ENCODE data around the gene PTPRA. TPM values are rescaled to one million over a fixed set of nuclear protein-coding genes. Genes with fewer than 3 reads are reported as not detected.

The PTPRA gene
- total RNA-seq, 2 experiments from 2014 or later = 65.4 to 69.5 TPM

DNA sequence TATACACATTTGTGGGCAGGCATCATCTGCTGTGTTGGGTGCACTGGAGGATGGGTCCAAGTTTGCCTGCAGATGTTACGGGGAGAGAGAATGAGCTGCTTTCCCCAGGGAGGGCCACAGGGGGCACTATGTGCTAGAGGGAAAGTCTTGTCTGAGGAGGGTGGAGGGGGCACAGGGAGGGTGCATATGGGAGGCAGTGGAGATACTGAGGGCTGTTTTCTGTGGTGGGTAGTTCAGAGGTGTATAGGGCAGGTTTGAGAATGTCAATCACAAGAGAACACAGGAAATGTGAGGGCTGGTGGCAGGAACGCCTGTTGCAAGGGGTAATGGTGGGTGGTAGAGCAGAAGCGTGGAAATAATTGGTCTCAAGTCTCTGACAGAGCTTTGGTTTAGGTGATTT is 7.7 kb upstream of the PTPRA start:
- POLR2A ChIA-PET = interaction anchor here (2.6 kb wide), 1 partner anchor 25 kb away, joined by 8 read pairs; the partner anchor contains the start of genes PCED1A and VPS16
- Mint-ChIP-seq H3K27ac (peak overlapping the region; percentile 25), H3K9me3 (no peaks in the 10 kb centered on the region), H3K36me3 (ENCODE audit: low read depth) (peaks cover 41% of the 10 kb centered on the region), H3K4me3 (no peak overlapping the region), H3K27me3 (no peaks in the 10 kb centered on the region), H3K4me1 (ENCODE audit: low read depth) (peaks cover 27% of the 10 kb centered on the region)
- ATAC-seq (ENCODE audit: poor library complexity) (peak; percentile 34), DNase-seq (peak in 6 of 14 experiments; percentile 6 to 66 (median 40))
- H3K9me3 ChIP-seq (ENCODE audit: control insufficient read depth in 1 of 2, insufficient read depth in 1 of 2, low read length in 2 of 2) = no peaks in the 10 kb centered on the region
- no peaks in the 10 kb centered on the region for H3K27me3 ChIP-seq (ENCODE audit: control insufficient read depth in 1 of 2, insufficient read depth in 2 of 2, low read length in 2 of 2)
- intact Hi-C loops (cut with DNase I, micrococcal nuclease) = no loop called here
- TF ChIP-seq CTCF (IDR thresholded peaks at IDR 0.05) = no peak
- no peak overlapping the region for H3K4me3 ChIP-seq (ENCODE audit: low read length)
- CTCF ChIA-PET = interaction anchor here (0.6 to 0.9 kb wide), 3 partner anchors 10 to 41 kb away, joined by 3 read pairs; no protein-coding TSS in a partner anchor
- peaks cover 47% of the 10 kb centered on the region for H3K36me3 ChIP-seq (ENCODE audit: insufficient read depth, low read length)
- peaks cover 12% of the 10 kb centered on the region for H3K4me1 ChIP-seq (ENCODE audit: insufficient read depth, low read length)
- peak overlapping the region in 1 of 2 donors; percentile 21 for H3K27ac ChIP-seq (ENCODE audit: low read depth in 1 of 2, low read length in 2 of 2)

DNA sequence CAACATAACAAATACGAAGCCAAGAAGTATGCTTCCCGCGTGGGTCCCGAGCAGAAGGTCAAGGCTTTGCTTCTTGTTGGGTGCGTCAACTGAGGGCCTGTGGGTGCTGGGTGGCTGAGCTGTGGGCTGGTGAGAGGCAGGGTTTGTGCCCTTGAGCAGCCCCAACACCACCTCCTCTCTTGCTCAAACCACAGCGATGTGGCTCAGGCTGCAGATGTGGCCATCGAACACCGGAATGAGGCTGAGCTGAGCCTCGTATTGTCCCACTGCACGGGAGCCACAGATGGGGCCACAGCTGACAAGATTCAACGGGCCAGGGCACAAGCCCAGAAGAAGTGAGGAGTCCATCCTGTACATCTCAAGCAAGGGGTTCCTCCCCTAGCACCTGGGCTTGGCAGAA is 7.0 kb upstream of the PTPRA start:
- H3K27me3 Mint-ChIP-seq = no peaks in the 10 kb centered on the region
- H3K9me3 Mint-ChIP-seq = no peaks in the 10 kb centered on the region
- intact Hi-C loops (cut with DNase I, micrococcal nuclease) = no loop called here
- no peak overlapping the region for H3K27ac ChIP-seq (ENCODE audit: low read depth in 1 of 2, low read length in 2 of 2)
- ATAC-seq (ENCODE audit: poor library complexity) = no peak
- no peaks in the 10 kb centered on the region for H3K9me3 ChIP-seq (ENCODE audit: control insufficient read depth in 1 of 2, insufficient read depth in 1 of 2, low read length in 2 of 2)
- CTCF ChIA-PET = no interaction called here
- no peak for TF ChIP-seq CTCF (IDR thresholded peaks at IDR 0.05)
- peaks cover 12% of the 10 kb centered on the region for H3K4me1 ChIP-seq (ENCODE audit: insufficient read depth, low read length)
- peak overlapping the region; percentile 25 for H3K27ac Mint-ChIP-seq
- H3K27me3 ChIP-seq (ENCODE audit: control insufficient read depth in 1 of 2, insufficient read depth in 2 of 2, low read length in 2 of 2) = no peaks in the 10 kb centered on the region
- DNase-seq = peak in 1 of 14 experiments; percentile 30
- H3K4me3 ChIP-seq (ENCODE audit: low read length) = no peak overlapping the region
- POLR2A ChIA-PET = interaction anchor here (2.6 kb wide), 1 partner anchor 26 kb away, joined by 8 read pairs; the partner anchor contains the start of genes PCED1A and VPS16
- peaks cover 27% of the 10 kb centered on the region for H3K4me1 Mint-ChIP-seq (ENCODE audit: low read depth)
- H3K36me3 ChIP-seq (ENCODE audit: insufficient read depth, low read length) = peaks cover 41% of the 10 kb centered on the region
- no peak overlapping the region for H3K4me3 Mint-ChIP-seq
- peaks cover 35% of the 10 kb centered on the region for H3K36me3 Mint-ChIP-seq (ENCODE audit: low read depth)

DNA sequence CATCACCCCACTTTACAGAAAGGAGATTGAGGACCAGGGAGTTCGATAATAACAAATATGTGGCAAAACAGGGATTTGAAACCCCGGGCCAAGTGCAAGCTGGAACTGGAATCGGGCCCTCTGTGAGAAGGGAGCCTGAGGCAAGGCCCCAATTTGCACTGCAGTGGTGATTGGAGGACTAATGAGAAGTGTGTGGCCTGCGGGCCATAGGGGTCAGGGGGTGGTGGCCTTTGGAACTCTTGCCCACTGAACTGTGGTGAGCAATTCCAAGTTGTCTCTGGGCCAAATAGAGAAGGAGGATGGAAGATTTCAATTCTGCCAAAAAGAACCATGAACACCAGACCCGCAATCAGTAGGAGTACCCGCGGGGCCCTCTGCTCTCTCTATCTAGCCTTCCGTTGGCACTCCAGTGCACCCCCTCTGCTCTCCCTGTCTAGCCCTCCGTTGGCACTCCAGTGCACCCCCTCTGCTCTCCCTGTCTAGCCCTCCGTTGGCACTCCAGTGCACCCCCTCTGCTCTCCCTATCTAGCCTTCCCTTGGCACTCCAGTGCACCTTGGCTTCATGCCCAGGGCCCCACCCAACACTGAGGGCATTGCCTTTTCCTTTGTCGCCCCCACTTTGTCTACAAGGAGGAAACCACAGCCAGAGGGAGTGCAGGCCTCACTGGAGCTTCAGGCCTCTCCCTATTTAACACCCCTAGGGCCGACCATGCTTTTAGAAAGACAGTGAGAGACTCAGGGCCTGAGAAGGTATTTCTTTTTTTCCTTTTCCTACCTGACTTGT is 6.0 kb upstream of the PTPRA start:
- TF ChIP-seq CTCF (IDR thresholded peaks at IDR 0.05) = no peak
- Mint-ChIP-seq H3K36me3 (ENCODE audit: low read depth) (peaks cover 28% of the 10 kb centered on the region), H3K9me3 (no peaks in the 10 kb centered on the region), H3K27ac (no peak overlapping the region), H3K4me3 (no peak overlapping the region), H3K4me1 (ENCODE audit: low read depth) (peaks cover 33% of the 10 kb centered on the region), H3K27me3 (no peaks in the 10 kb centered on the region)
- no peaks in the 10 kb centered on the region for H3K9me3 ChIP-seq (ENCODE audit: control insufficient read depth in 1 of 2, insufficient read depth in 1 of 2, low read length in 2 of 2)
- intact Hi-C loops (cut with DNase I, micrococcal nuclease) = no loop called here
- H3K36me3 ChIP-seq (ENCODE audit: insufficient read depth, low read length) = peaks cover 31% of the 10 kb centered on the region
- no peak overlapping the region for H3K27ac ChIP-seq (ENCODE audit: low read depth in 1 of 2, low read length in 2 of 2)
- H3K27me3 ChIP-seq (ENCODE audit: control insufficient read depth in 1 of 2, insufficient read depth in 2 of 2, low read length in 2 of 2) = peaks cover 0 to 2% of the 10 kb centered on the region in 2 experiments
- POLR2A ChIA-PET = interaction anchor here (0.6 kb wide), 1 partner anchor 187 kb away, joined by 3 read pairs; no protein-coding TSS in a partner anchor
- peaks cover 19% of the 10 kb centered on the region for H3K4me1 ChIP-seq (ENCODE audit: insufficient read depth, low read length)
- H3K4me3 ChIP-seq (ENCODE audit: low read length) = no peak overlapping the region
- DNase-seq (no peak), ATAC-seq (ENCODE audit: poor library complexity) (no peak)
- CTCF ChIA-PET = no interaction called here

Measured in CD4-positive, alpha-beta T cell (primary cell).